GM12878 (cell line): ENCODE measurements around the gene ADARB1. TPM values are rescaled to one million over a fixed set of nuclear protein-coding genes. Genes with fewer than 3 reads are reported as not detected.

Source experiments
- BACH1 ChIP-seq: fragments of 450-650 bp; IDR thresholded peaks from 2 replicates; pipeline ENCODE4 v1.6.1; 2017; ENCODE audit warnings: mild to moderate bottlenecking, borderline replicate concordance
- BMI1 ChIP-seq: fragments of 450-650 bp; IDR thresholded peaks from 2 replicates; pipeline ENCODE4 v1.6.1; 2016; ENCODE audit warnings: mild to moderate bottlenecking, moderate library complexity, borderline replicate concordance
- CBFB ChIP-seq: IDR thresholded peaks from 2 replicates; pipeline ENCODE4 v1.6.1; 2016; ENCODE audit warnings: antibody characterized with exemption, low read depth
- DPF2 ChIP-seq: fragments of 450-650 bp; IDR thresholded peaks from 2 replicates; pipeline ENCODE4 v1.6.1; 2017; ENCODE audit warnings: mild to moderate bottlenecking
- EGR1 ChIP-seq, 2 experiments: IDR thresholded peaks; 1 replicate in 1 of 2; 2 replicates in 1 of 2; pipeline ENCODE4 v1.6.1; 2011 to 2012; ENCODE audit warnings: low read depth in 2 of 2, low read length in 2 of 2, borderline replicate concordance in 1 of 2, mild to moderate bottlenecking in 1 of 2, moderate library complexity in 1 of 2
- GATAD2B ChIP-seq: fragments of 450-650 bp; conservative IDR thresholded peaks from 2 replicates; pipeline ENCODE4 v1.6.1; 2017; ENCODE audit warnings: low read depth, mild to moderate bottlenecking, moderate library complexity
- HCFC1 ChIP-seq: fragments of 150-350 bp; IDR thresholded peaks from 2 replicates; pipeline ENCODE4 v1.6.1; 2014; ENCODE audit warnings: low read length
- IKZF1 ChIP-seq: fragments of 450-650 bp; conservative IDR thresholded peaks from 2 replicates; pipeline ENCODE4 v1.6.1; 2017; ENCODE audit warnings: antibody characterized with exemption, mild to moderate bottlenecking
- IRF3 ChIP-seq: fragments of 450-650 bp; IDR thresholded peaks from 2 replicates; pipeline ENCODE4 v1.6.1; 2014; ENCODE audit warnings: mild to moderate bottlenecking
- MEF2A ChIP-seq: IDR thresholded peaks from 2 replicates; pipeline ENCODE4 v1.6.1; 2011; ENCODE audit warnings: low read depth, mild to moderate bottlenecking, low read length, moderate library complexity; ENCODE audit not compliant: insufficient read depth
- MXI1 ChIP-seq: fragments of 150-350 bp; IDR thresholded peaks from 2 replicates; pipeline ENCODE4 v1.6.1; 2011; ENCODE audit warnings: low read depth, mild to moderate bottlenecking, inconsistent platforms, low read length, improper control_type of control experiment
- PAX5 ChIP-seq: IDR thresholded peaks from 2 replicates; pipeline ENCODE4 v1.6.1; 2011; ENCODE audit warnings: low read depth, low read length, borderline replicate concordance
- POLR2AphosphoS2 ChIP-seq: IDR thresholded peaks from 2 replicates; pipeline ENCODE4 v1.6.1; 2011; ENCODE audit warnings: low read depth, mild to moderate bottlenecking, low read length, improper control_type of control experiment, moderate library complexity
- RAD21 ChIP-seq: IDR thresholded peaks from 2 replicates; pipeline ENCODE4 v1.6.1; 2011; ENCODE audit warnings: mild to moderate bottlenecking, low read depth, low read length, moderate library complexity; ENCODE audit not compliant: insufficient read depth
- RCOR1 ChIP-seq: conservative IDR thresholded peaks from 2 replicates; pipeline ENCODE4 v1.6.1; 2012; ENCODE audit warnings: low read depth, low read length, improper control_type of control experiment
- SIN3A ChIP-seq: IDR thresholded peaks from 2 replicates; pipeline ENCODE4 v1.6.1; 2012; ENCODE audit warnings: low read depth, low read length, improper control_type of control experiment
- SREBF2 ChIP-seq: IDR thresholded peaks from 2 replicates; pipeline ENCODE4 v1.6.1; 2012; ENCODE audit warnings: mild to moderate bottlenecking, low read length
- USF1 ChIP-seq: IDR thresholded peaks from 2 replicates; pipeline ENCODE4 v1.6.1; 2011; ENCODE audit warnings: borderline replicate concordance, low read depth, mild to moderate bottlenecking, moderate library complexity, mixed read lengths, low read length; ENCODE audit not compliant: insufficient read depth; ENCODE audit errors: extremely low read length
- ZBTB40 ChIP-seq: fragments of 450-650 bp; IDR thresholded peaks from 2 replicates; pipeline ENCODE4 v1.6.1; 2016; ENCODE audit warnings: mild to moderate bottlenecking, moderate library complexity, borderline replicate concordance
- ZNF592 ChIP-seq: fragments of 450-650 bp; IDR thresholded peaks from 2 replicates; pipeline ENCODE4 v1.6.1; 2017; ENCODE audit warnings: mild to moderate bottlenecking, moderate library complexity
- ZZZ3 ChIP-seq: IDR thresholded peaks from 2 replicates; pipeline ENCODE4 v1.6.1; 2011; ENCODE audit warnings: low read depth; ENCODE audit not compliant: control insufficient read depth, insufficient read length
- polyA plus RNA-seq, 11 experiments: library from polyadenylated mRNA; depleted of rRNA in 4 of 11; unstranded in 6 of 11; stranded (reverse) in 5 of 11; fragments of >200 nt; fragmentation: Nextera tagmentation in 4 of 11; fragmentation: Illumina TruSeq in 1 of 11; extraction: Ambion mirVana in 4 of 11; extraction: Trizol in 1 of 11; gene quantifications; 1 replicate in 1 of 11; 2 replicates in 10 of 11; pipeline versions ENCODE4 v1.2.1 to v1.2.3, GENCODE V29; 2011 to 2016; ENCODE audit warnings: inconsistent platforms in 2 of 11, missing spikeins in 2 of 11, low read depth in 1 of 11
- total RNA-seq, 4 experiments: library from RNA; depleted of rRNA in 3 of 4; stranded (reverse); fragments of >200 nt in 3 of 4; fragmentation: Illumina TruSeq in 1 of 4; extraction: Trizol in 1 of 4; gene quantifications; 2 replicates each; pipeline versions ENCODE4 v1.2.1 to v1.2.3, GENCODE V29; 2013 to 2021

ADARB1 gene
- total and polyA plus RNA-seq, 10 of the 15 experiments (the other 5 are each of a cell fraction or from before 2014, with no cell fraction given): 5.7 to 61.7 (median 25.3) TPM

- TF ChIP-seq DPF2 (no peak), MEF2A (no peak), IKZF1 (0 out of 2 replicates have a peak, but pooled peaks have one; percentile 21), POLR2AphosphoS2 (no peak), ZNF592 (no peak), EGR1 (IDR thresholded peaks at IDR 0.05; ENCODE audit: borderline replicate concordance in 1 of 2, low read depth in 2 of 2, low read length in 2 of 2) (no peak), RAD21 (peak; percentile 59), PAX5 (no peak), ZBTB40 (no peak), SREBF2 (no peak), HCFC1 (no peak; the same call in 1 of the 2 replicates), IRF3 (0 out of 2 replicates have a peak, but pooled peaks have one; percentile 20), ZZZ3 (no peak), SIN3A (0 out of 2 replicates have a peak, but pooled peaks have one; percentile 59), MXI1 (peak; percentile 72), USF1 (no peak), CBFB (no peak), RCOR1 (no peak), BMI1 (no peak), GATAD2B (no peak), BACH1 (no peak; the same call in 1 of the 2 replicates)
Observed at GRCh38 chr21:45152265-45152746, 77.9 kb downstream of the ADARB1 start (continued).
